Measurements from ENCODE around the gene ARHGAP26. TPM values are rescaled to one million over a fixed set of nuclear protein-coding genes. Genes with fewer than 3 reads are reported as not detected.

ARHGAP26 gene
- total RNA-seq, 1 experiment from 2014 or later, result 79.8 TPM

DNA sequence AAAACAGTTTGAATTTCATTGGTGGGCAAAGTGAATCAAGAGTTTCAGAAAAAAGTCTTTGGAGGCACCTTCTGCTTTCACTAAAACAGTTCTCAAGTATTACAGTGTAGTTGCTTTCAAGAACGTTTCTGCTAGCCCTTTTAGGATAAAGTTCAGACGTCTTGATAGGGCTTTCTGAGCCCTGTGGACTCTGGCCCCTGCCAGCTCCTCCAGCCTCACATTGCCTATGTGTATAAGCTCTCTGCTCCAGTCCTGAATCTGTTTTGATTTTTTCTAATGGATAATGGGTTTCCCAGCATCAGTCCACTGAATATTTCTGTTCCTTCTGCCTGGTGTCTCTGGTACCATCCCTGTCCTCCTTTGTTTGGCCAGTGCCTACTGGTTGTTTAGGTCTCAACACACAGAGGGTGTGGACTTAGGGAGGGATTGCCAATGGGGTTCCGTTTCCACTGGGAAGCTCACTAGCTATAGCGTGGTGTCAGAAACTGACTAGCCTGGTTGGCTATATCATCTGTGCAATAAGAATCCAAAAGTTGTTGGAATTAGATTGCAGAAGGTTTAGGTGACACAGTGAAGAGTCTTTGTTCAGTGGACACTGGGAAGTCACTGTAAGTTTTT lies 26.4 kb downstream of the ARHGAP26 start:
- TF ChIP-seq CTCF (IDR thresholded peaks at IDR 0.05; ENCODE audit: insufficient read depth in 1 of 2, low read depth in 1 of 2, low read length in 1 of 2, severe bottlenecking in 1 of 2, unreplicated experiment in 1 of 2), result no peak
- Histone ChIP-seq H3K4me1 (peaks cover 59% of the 10 kb centered on the region), H3K9me3 (no peaks in the 10 kb centered on the region), H3K36me3 (ENCODE audit: control insufficient read depth, insufficient read depth, low read length) (no peaks in the 10 kb centered on the region), H3K4me3 (ENCODE audit: low read depth, low read length) (0 out of 2 replicates have a peak overlapping the region, but pooled peaks have one; percentile 7), H3K27me3 (replicated peaks; ENCODE audit: control insufficient read depth, insufficient read depth, low read length) (no peaks in the 10 kb centered on the region)
- no TSS peak for BruUV-seq (replicated peaks)
- Mint-ChIP-seq H3K4me1 (ENCODE audit: low read depth, unreplicated experiment) (peaks cover 54% of the 10 kb centered on the region), H3K36me3 (ENCODE audit: insufficient read depth, unreplicated experiment) (peaks cover 7% of the 10 kb centered on the region), H3K9me3 (ENCODE audit: unreplicated experiment) (no peaks in the 10 kb centered on the region), H3K27ac (ENCODE audit: unreplicated experiment) (peak overlapping the region; percentile 67), H3K4me3 (ENCODE audit: unreplicated experiment) (peak overlapping the region; percentile 60), H3K27me3 (ENCODE audit: insufficient read depth, unreplicated experiment) (no peaks in the 10 kb centered on the region)
- intact Hi-C loops (cut with micrococcal nuclease; ENCODE audit: unreplicated experiment), result loop anchor here (1.0 kb wide), 5 partner anchors 13 to 68 kb away; no protein-coding TSS in a partner anchor
- DNase-seq, result peak; percentile 47 to 55
- ChIA-PET POLR2A (interaction anchor here (1.0 kb wide), 1 partner anchor 26 kb away, joined by 3 read pairs; no protein-coding TSS in a partner anchor), CTCF (interaction anchor here (0.6 to 1.8 kb wide), 5 partner anchors 12 to 71 kb away, joined by 3 to 18 read pairs (median 5); partner anchors contain the start of gene ARHGAP26)

DNA sequence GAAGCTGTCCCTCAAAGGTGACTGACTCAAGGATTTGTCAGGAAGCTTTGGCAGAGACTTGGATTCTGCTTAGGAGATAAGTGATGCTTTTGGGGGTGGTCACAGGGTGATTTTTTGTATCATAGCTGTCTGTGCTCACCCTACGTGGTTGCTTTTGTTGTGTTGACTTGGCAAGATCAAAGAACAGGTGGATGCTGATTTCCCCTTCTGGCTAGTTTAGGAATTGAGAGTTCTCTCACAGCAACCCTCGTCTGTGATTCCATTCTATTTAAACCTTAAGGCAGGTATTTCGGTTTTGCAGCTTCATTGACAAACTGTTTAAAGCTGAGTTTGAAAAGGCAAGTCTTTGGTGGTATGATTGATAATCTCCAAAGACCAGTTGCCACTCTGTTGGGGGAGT lies 27.2 kb downstream of the ARHGAP26 start:
- CTCF ChIA-PET, result interaction anchor here (0.5 to 1.8 kb wide), 5 partner anchors 11 to 70 kb away, joined by 4 to 18 read pairs (median 5); partner anchors contain the start of gene ARHGAP26
- POLR2A ChIA-PET, result interaction anchor here (1.0 kb wide), 1 partner anchor 26 kb away, joined by 3 read pairs; no protein-coding TSS in a partner anchor

More for the DNA sequence above, 27.2 kb downstream of the ARHGAP26 start:
- Histone ChIP-seq H3K9me3 (no peaks in the 10 kb centered on the region), H3K4me3 (ENCODE audit: low read depth, low read length) (no peak overlapping the region), H3K27me3 (replicated peaks; ENCODE audit: control insufficient read depth, insufficient read depth, low read length) (no peaks in the 10 kb centered on the region), H3K36me3 (ENCODE audit: control insufficient read depth, insufficient read depth, low read length) (no peaks in the 10 kb centered on the region), H3K4me1 (peaks cover 54% of the 10 kb centered on the region)
- BruUV-seq (replicated peaks), result no TSS peak
- intact Hi-C loops (cut with micrococcal nuclease; ENCODE audit: unreplicated experiment), result no loop called here
- Mint-ChIP-seq H3K36me3 (ENCODE audit: insufficient read depth, unreplicated experiment) (peaks cover 7% of the 10 kb centered on the region), H3K9me3 (ENCODE audit: unreplicated experiment) (no peaks in the 10 kb centered on the region), H3K27ac (ENCODE audit: unreplicated experiment) (peak overlapping the region; percentile 67), H3K4me3 (ENCODE audit: unreplicated experiment) (peak overlapping the region; percentile 60), H3K4me1 (ENCODE audit: low read depth, unreplicated experiment) (peaks cover 59% of the 10 kb centered on the region), H3K27me3 (ENCODE audit: insufficient read depth, unreplicated experiment) (no peaks in the 10 kb centered on the region)
- DNase-seq, result no peak
- peak; percentile 17 to 18 for TF ChIP-seq CTCF (IDR thresholded peaks at IDR 0.05; ENCODE audit: insufficient read depth in 1 of 2, low read depth in 1 of 2, low read length in 1 of 2, severe bottlenecking in 1 of 2, unreplicated experiment in 1 of 2)
